Fibroblast of pulmonary artery (primary cell): ENCODE measurements around the gene FBXO17.
"Not testable (repeated sequence)": the region's sequence is repeated elsewhere in the genome, so short reads cannot be mapped to it uniquely, and the experiment has no call there.

ENCODE experiments used
- DNase-seq: peaks from one replicate; pipeline ENCODE4 v3.0.0-alpha.2; 2010; ENCODE audit warnings: low read depth
- H3K4me3 ChIP-seq: replicated peaks from 2 replicates; pipeline ENCODE4 v1.5.1; 2011; ENCODE audit warnings: low read depth, mild to moderate bottlenecking, control low read depth, low read length, moderate library complexity
- CTCF ChIP-seq: IDR thresholded peaks from 2 replicates; pipeline ENCODE4 v1.5.1; 2011; ENCODE audit warnings: mild to moderate bottlenecking, control low read depth, low read length, inconsistent platforms; ENCODE audit errors: missing control alignments

The FBXO17 gene

GRCh38 chr19:38942471-38943181 is 32.9 kb downstream of the FBXO17 start:
- TF ChIP-seq CTCF = no peak
- no peak overlapping the region for H3K4me3 ChIP-seq
- DNase-seq = no peak

GRCh38 chr19:38941979-38942378 is 33.6 kb downstream of the FBXO17 start:
- no peak overlapping the region for H3K4me3 ChIP-seq
- no peak for DNase-seq
- no peak for TF ChIP-seq CTCF

- not testable (repeated sequence) for DNase-seq, H3K4me3 ChIP-seq
Observed at GRCh38 chr19:38941466-38941865, 34.1 kb downstream of the FBXO17 start.

- H3K4me3 ChIP-seq = no peak overlapping the region
- TF ChIP-seq CTCF = no peak
- no peak for DNase-seq
Observed at GRCh38 chr19:38939957-38940356, 35.6 kb downstream of the FBXO17 start.

- H3K4me3 ChIP-seq = no peak overlapping the region
- no peak for TF ChIP-seq CTCF
- no peak for DNase-seq
Observed at GRCh38 chr19:38933544-38933943, 42.0 kb downstream of the FBXO17 start.

GRCh38 chr19:38932425-38933179 is 42.9 kb downstream of the FBXO17 start:
- no peak overlapping the region for H3K4me3 ChIP-seq
- DNase-seq = peak; percentile 68
- peak; percentile 44 for TF ChIP-seq CTCF

GRCh38 chr19:38931521-38931793 is 44.1 kb downstream of the FBXO17 start:
- H3K4me3 ChIP-seq = peak overlapping the region; percentile 98

More at GRCh38 chr19:38931521-38931793, 44.1 kb downstream of the FBXO17 start:
- DNase-seq = no peak
- TF ChIP-seq CTCF = no peak
